H1 (cell line): Measurements from ENCODE around the gene PRR33. TPM values are rescaled to one million over a fixed set of nuclear protein-coding genes. Genes with fewer than 3 reads are reported as not detected.

ENCODE experiments used
- CTCF ChIA-PET: fragments of 300-600 bp; sonication (Branson Sonifier 250); formaldehyde crosslinking; loops from one replicate; lab custom pipeline; 2021; ENCODE audit not compliant: partially characterized antibody; lab: Charles Lee
- POLR2A ChIA-PET: fragments of 300-600 bp; sonication (Branson Sonifier 250); formaldehyde crosslinking; loops from one replicate; lab custom pipeline; 2021; ENCODE audit warnings: inconsistent platforms; ENCODE audit not compliant: partially characterized antibody; lab: Charles Lee
- DNase-seq, 2 experiments: peaks; one replicate each; pipeline versions ENCODE4 v3.0.0 to v3.0.0-alpha.2; 2010 to 2022; ENCODE audit warnings: low spot score in 2 of 2, low read depth in 1 of 2, mixed read lengths in 1 of 2
- FAIRE-seq: peaks from 2 replicates; lab custom pipeline; 2011; peaks lifted over from hg19 to GRCh38; lab: Jason Lieb, UNC
- H2AFZ ChIP-seq: 2 replicates; pipeline ENCODE4 v1.8.1; 2012; ENCODE audit warnings: low read length, inconsistent platforms
- H2AK5ac ChIP-seq: 2 replicates; pipeline ENCODE4 v1.6.1; 2013; ENCODE audit warnings: low read depth, low read length
- H2BK120ac ChIP-seq: replicated peaks from 2 replicates; pipeline ENCODE3; 2013; ENCODE audit warnings: low read depth, low read length, inconsistent platforms
- H2BK12ac ChIP-seq: 2 replicates; pipeline ENCODE4 v1.6.1; 2013; ENCODE audit warnings: low read depth, low read length
- H2BK15ac ChIP-seq: 2 replicates; pipeline ENCODE4 v1.6.1; 2013; ENCODE audit warnings: low read length
- H2BK20ac ChIP-seq: 2 replicates; pipeline ENCODE4 v1.6.1; 2013; ENCODE audit warnings: low read length
- H2BK5ac ChIP-seq: 2 replicates; pipeline ENCODE4 v1.6.1; 2013; ENCODE audit warnings: low read depth, low read length
- H3K14ac ChIP-seq: 2 replicates; pipeline ENCODE4 v1.6.1; 2013; ENCODE audit warnings: inconsistent platforms; ENCODE audit not compliant: insufficient read length
- H3K18ac ChIP-seq: 2 replicates; pipeline ENCODE4 v1.6.1; 2013; ENCODE audit warnings: low read length; ENCODE audit errors: extremely low read depth
- H3K23ac ChIP-seq: 2 replicates; pipeline ENCODE4 v1.6.1; 2013; ENCODE audit warnings: inconsistent platforms; ENCODE audit not compliant: insufficient read length
- H3K23me2 ChIP-seq: 2 replicates; pipeline ENCODE4 v1.6.1; 2013; ENCODE audit warnings: low read depth, low read length
- H3K27ac ChIP-seq: 2 replicates; pipeline ENCODE4 v1.6.1; 2011; ENCODE audit warnings: low read depth, low read length, inconsistent platforms
- H3K27me3 ChIP-seq, 4 experiments: replicated peaks in 1 of 4; 1 replicate in 1 of 4; 2 replicates in 3 of 4; pipeline versions ENCODE4 v1.6.1 to v1.8.1; 2011 to 2013; ENCODE audit warnings: low read length in 3 of 4, mild to moderate bottlenecking in 3 of 4, inconsistent platforms in 2 of 4, mixed read lengths in 2 of 4, moderate library complexity in 1 of 4; ENCODE audit not compliant: control insufficient read depth in 3 of 4, insufficient read depth in 3 of 4; ENCODE audit errors: extremely low read depth in 1 of 4
- H3K36me3 ChIP-seq, 4 experiments: 2 replicates each; pipeline versions ENCODE4 v1.6.1 to v1.8.1; 2011 to 2013; ENCODE audit warnings: mild to moderate bottlenecking in 4 of 4, low read length in 3 of 4, moderate library complexity in 2 of 4, control low read depth in 1 of 4, inconsistent platforms in 1 of 4; ENCODE audit not compliant: insufficient read depth in 4 of 4, control insufficient read depth in 2 of 4
- H3K4ac ChIP-seq: replicated peaks from 2 replicates; pipeline ENCODE3; 2013; ENCODE audit warnings: low read length, low read depth, mixed read lengths, inconsistent platforms; ENCODE audit not compliant: insufficient read length
- H3K4me1 ChIP-seq, 4 experiments: replicated peaks in 1 of 4; 1 replicate in 1 of 4; 2 replicates in 3 of 4; pipeline versions ENCODE4 v1.6.1 to v1.8.1; 2011 to 2013; ENCODE audit warnings: low read length in 3 of 4, inconsistent platforms in 2 of 4, mixed read lengths in 1 of 4; ENCODE audit not compliant: insufficient read depth in 4 of 4, control insufficient read depth in 3 of 4
- H3K4me2 ChIP-seq, 2 experiments: 2 replicates each; pipeline versions ENCODE4 v1.6.1 to v1.8.1; 2011 to 2013; ENCODE audit warnings: low read depth in 2 of 2, low read length in 2 of 2, control low read depth in 1 of 2, inconsistent platforms in 1 of 2, mild to moderate bottlenecking in 1 of 2; ENCODE audit not compliant: insufficient read depth in 1 of 2
- H3K4me3 ChIP-seq, 4 experiments: fragments of 200-600, 300-600 bp in 1 of 4; sonication (generic), shearing (Covaris generic), sonication (Bioruptor Twin) in 1 of 4; 2 replicates each; pipeline versions ENCODE4 v1.5.1 to v1.8.1; 2011 to 2016; ENCODE audit warnings: low read length in 4 of 4, low read depth in 3 of 4, control low read depth in 2 of 4, inconsistent platforms in 2 of 4, mild to moderate bottlenecking in 2 of 4, mixed read lengths in 1 of 4, moderate library complexity in 1 of 4; ENCODE audit not compliant: insufficient read depth in 2 of 4; ENCODE audit errors: extremely low read depth in 1 of 4
- H3K56ac ChIP-seq: replicated peaks from 2 replicates; pipeline ENCODE3; 2013; ENCODE audit warnings: low read depth, mild to moderate bottlenecking, mixed read lengths, low read length, inconsistent platforms; ENCODE audit not compliant: insufficient read length
- H3K79me1 ChIP-seq: 2 replicates; pipeline ENCODE4 v1.6.1; 2013; ENCODE audit warnings: low read depth, low read length, control low read depth
- H3K79me2 ChIP-seq, 2 experiments: 2 replicates each; pipeline versions ENCODE4 v1.6.1 to v1.8.1; 2012 to 2013; ENCODE audit warnings: low read length in 2 of 2, mild to moderate bottlenecking in 2 of 2, inconsistent platforms in 1 of 2; ENCODE audit not compliant: insufficient read depth in 2 of 2, control insufficient read depth in 1 of 2
- H3K9ac ChIP-seq, 4 experiments: replicated peaks in 1 of 4; 1 replicate in 1 of 4; 2 replicates in 3 of 4; pipeline versions ENCODE4 v1.6.1 to v1.8.1; 2011 to 2013; ENCODE audit warnings: low read depth in 3 of 4, low read length in 3 of 4, control low read depth in 2 of 4, mild to moderate bottlenecking in 2 of 4, moderate library complexity in 2 of 4, inconsistent platforms in 1 of 4; ENCODE audit errors: extremely low read depth in 1 of 4
- H3K9me3 ChIP-seq, 2 experiments: 2 replicates each; pipeline versions ENCODE4 v1.6.1 to v1.8.1; 2012 to 2013; ENCODE audit warnings: mild to moderate bottlenecking in 2 of 2, moderate library complexity in 2 of 2, control low read depth in 1 of 2, inconsistent platforms in 1 of 2, low read depth in 1 of 2, low read length in 1 of 2, mixed read lengths in 1 of 2; ENCODE audit not compliant: insufficient read depth in 2 of 2
- H4K20me1 ChIP-seq, 2 experiments: replicated peaks in 1 of 2; 2 replicates each; pipeline versions ENCODE3 to v1.8.1; 2011 to 2013; ENCODE audit warnings: inconsistent platforms in 2 of 2, low read length in 2 of 2, mild to moderate bottlenecking in 1 of 2; ENCODE audit not compliant: insufficient read depth in 2 of 2, control insufficient read depth in 1 of 2
- H4K5ac ChIP-seq: 2 replicates; pipeline ENCODE4 v1.6.1; 2013; ENCODE audit warnings: low read length, low read depth, mixed read lengths, inconsistent platforms; ENCODE audit not compliant: insufficient read length
- H4K8ac ChIP-seq: 2 replicates; pipeline ENCODE4 v1.8.0; 2013; ENCODE audit warnings: mild to moderate bottlenecking, moderate library complexity, low read length, inconsistent platforms; ENCODE audit not compliant: insufficient read depth; ENCODE audit errors: extremely low read depth
- H4K91ac ChIP-seq: replicated peaks from 2 replicates; pipeline ENCODE3; 2013; ENCODE audit warnings: low read length, mixed read lengths, inconsistent platforms; ENCODE audit not compliant: insufficient read length
- ATF3 ChIP-seq: IDR thresholded peaks from 2 replicates; pipeline ENCODE4 v1.6.1; 2011; ENCODE audit warnings: low read depth, mild to moderate bottlenecking, low read length; ENCODE audit not compliant: insufficient read depth
- BCL11A ChIP-seq, 2 experiments: IDR thresholded peaks; one replicate each; pipeline ENCODE4 v1.6.1; 2011; ENCODE audit warnings: low read depth in 2 of 2, low read length in 2 of 2, mild to moderate bottlenecking in 2 of 2
- BRCA1 ChIP-seq: IDR thresholded peaks from 2 replicates; pipeline ENCODE4 v1.6.1; 2012; ENCODE audit warnings: low read depth, low read length, improper control_type of control experiment
- CEBPB ChIP-seq: IDR thresholded peaks from 2 replicates; pipeline ENCODE4 v1.6.1; 2012; ENCODE audit warnings: low read depth, low read length
- EP300 ChIP-seq, 2 experiments: IDR thresholded peaks; 1 replicate in 1 of 2; 2 replicates in 1 of 2; pipeline ENCODE4 v1.6.1; 2011 to 2012; ENCODE audit warnings: low read depth in 2 of 2, low read length in 2 of 2, mild to moderate bottlenecking in 2 of 2, borderline replicate concordance in 1 of 2, inconsistent platforms in 1 of 2, moderate library complexity in 1 of 2
- GTF2F1 ChIP-seq: IDR thresholded peaks from 2 replicates; pipeline ENCODE4 v1.6.1; 2012; ENCODE audit warnings: low read depth, low read length, improper control_type of control experiment, borderline replicate concordance
- MAFK ChIP-seq: IDR thresholded peaks from 2 replicates; pipeline ENCODE4 v1.6.1; 2012; ENCODE audit warnings: low read depth, mild to moderate bottlenecking, improper control_type of control experiment, low read length
- RBBP5 ChIP-seq: IDR thresholded peaks from 2 replicates; pipeline ENCODE4 v1.7.1; 2012; ENCODE audit warnings: low read depth, mild to moderate bottlenecking, inconsistent platforms, low read length, moderate library complexity, borderline replicate concordance
- SIRT6 ChIP-seq: IDR thresholded peaks from one replicate; pipeline ENCODE4 v1.7.1; 2012; ENCODE audit warnings: low read length, inconsistent platforms
- SIX5 ChIP-seq: IDR thresholded peaks from 2 replicates; pipeline ENCODE4 v1.6.1; 2011; ENCODE audit warnings: mild to moderate bottlenecking, low read depth, low read length
- SP4 ChIP-seq: IDR thresholded peaks from 2 replicates; pipeline ENCODE4 v1.6.1; 2012; ENCODE audit warnings: low read length, inconsistent platforms
- TAF7 ChIP-seq: optimal IDR thresholded peaks from 2 replicates; pipeline ENCODE3; 2011; ENCODE audit warnings: low read depth, mild to moderate bottlenecking, inconsistent platforms, low read length, moderate library complexity, borderline replicate concordance
- TCF12 ChIP-seq: IDR thresholded peaks from 2 replicates; pipeline ENCODE4 v1.6.1; 2011; ENCODE audit warnings: low read depth, mild to moderate bottlenecking, low read length
- WGBS, 2 experiments: shearing (Covaris generic) in 1 of 2; methylation state at CpG; one replicate each; pipeline versions ENCODE4 v1.1.6 to v1.1.7; 2013 to 2015; ENCODE audit warnings: low lambda C conversion rate in 2 of 2, mixed read lengths in 2 of 2, inconsistent platforms in 1 of 2, low coverage in 1 of 2, missing lambda C conversion rate in 1 of 2; ENCODE audit not compliant: insufficient replicate concordance in 2 of 2, insufficient coverage in 1 of 2, insufficient read length in 1 of 2; ENCODE audit errors: extremely low coverage in 1 of 2, missing lambda C conversion rate in 1 of 2; 5-methylcytosine and 5-hydroxymethylcytosine counted together
- polyA plus RNA-seq, 7 experiments: library from polyadenylated mRNA; depleted of rRNA in 3 of 7; stranded (reverse) in 5 of 7; unstranded in 2 of 7; fragments of >200 nt in 5 of 7; fragments of 200-250 nt in 2 of 7; gene quantifications; 1 replicate in 5 of 7; 2 replicates in 1 of 7; 4 replicates in 1 of 7; pipeline versions ENCODE4 v1.2.1 to v1.2.3, GENCODE V29; 2011 to 2013; ENCODE audit warnings: missing spikeins in 2 of 7, mixed read lengths in 2 of 7
- total RNA-seq: library from RNA; stranded (reverse); fragmentation: NEBNext Ultra II Directional; extraction: Animal tissue kit (Norgen Biotek cat#: 25700); gene quantifications from 2 replicates; pipeline ENCODE4 v1.2.1, GENCODE V29; 2021

Gene PRR33
- total and polyA plus RNA-seq, 2 of the 8 experiments (the other 6 are each of a cell fraction or from before 2014, with no cell fraction given), result 0.02 TPM; not detected in 1

GRCh38 chr11:1915795-1916131 lies 24.1 kb upstream of the PRR33 start:
- Histone ChIP-seq H3K18ac (no peak overlapping the region), H2BK120ac (no peak overlapping the region), H3K4me3 (no peak overlapping the region), H4K8ac (no peak overlapping the region), H3K36me3 (no peaks in the 10 kb centered on the region), H3K27me3 (no peaks in the 10 kb centered on the region), H4K5ac (no peak overlapping the region), H3K9ac (no peak overlapping the region), H3K79me1 (no peaks in the 10 kb centered on the region), H4K91ac (no peak overlapping the region), H2AFZ (no peak overlapping the region), H3K27ac (no peak overlapping the region), H3K56ac (peak overlapping the region; percentile 6), H3K4ac (no peak overlapping the region), H3K4me1 (peaks cover 0 to 3% (median 3%) of the 10 kb centered on the region in 4 experiments; a peak in 4 of 7 replicates), H2BK5ac (no peak overlapping the region), H3K9me3 (no peaks in the 10 kb centered on the region), H3K23ac (no peak overlapping the region), H2BK15ac (no peak overlapping the region), H2BK20ac (no peak overlapping the region), H2BK12ac (no peak overlapping the region), H2AK5ac (0 out of 2 replicates have a peak overlapping the region, but pooled peaks have one; percentile 39), H3K79me2 (no peaks in the 10 kb centered on the region), H3K23me2 (peaks cover 5% of the 10 kb centered on the region; the same call in 1 of the 2 replicates), H4K20me1 (peaks cover 0 to 2% of the 10 kb centered on the region in 2 experiments), H3K14ac (no peak overlapping the region), H3K4me2 (no peak overlapping the region)
- DNase-seq, result no peak
- no peak for FAIRE-seq
- CTCF ChIA-PET, result interaction anchor here (1.2 to 4.4 kb wide), 4 partner anchors 25 to 237 kb away, joined by 4 to 47 read pairs (median 22); partner anchors contain the start of gene PRR33
- TF ChIP-seq SP4, result no peak
- TF ChIP-seq BCL11A (IDR thresholded peaks at IDR 0.05; ENCODE audit: low read depth in 2 of 2, low read length in 2 of 2), result no peak
- no peak for TF ChIP-seq BRCA1
- no peak for TF ChIP-seq RBBP5
- TF ChIP-seq ATF3, result no peak
- TF ChIP-seq GTF2F1, result no peak
- TF ChIP-seq SIRT6, result no peak
- TF ChIP-seq TCF12, result no peak
- TF ChIP-seq SIX5, result no peak
- TF ChIP-seq TAF7, result no peak
- TF ChIP-seq EP300 (IDR thresholded peaks at IDR 0.05; ENCODE audit: borderline replicate concordance in 1 of 2, low read depth in 2 of 2, low read length in 2 of 2), result no peak
- no peak for TF ChIP-seq CEBPB
- TF ChIP-seq MAFK, result no peak
- 90 to 100% methylated on average over 2 of the region's 2 CpGs for WGBS, 2 experiments
- POLR2A ChIA-PET, result no interaction called here
